NCI-H1048 (cell line): Measurements from ENCODE around the gene PPARG.

Source experiments
- DNase-seq: peaks from one replicate; lab custom pipeline; 2025; lab: John Stamatoyannopoulos, UW

Gene PPARG

DNA sequence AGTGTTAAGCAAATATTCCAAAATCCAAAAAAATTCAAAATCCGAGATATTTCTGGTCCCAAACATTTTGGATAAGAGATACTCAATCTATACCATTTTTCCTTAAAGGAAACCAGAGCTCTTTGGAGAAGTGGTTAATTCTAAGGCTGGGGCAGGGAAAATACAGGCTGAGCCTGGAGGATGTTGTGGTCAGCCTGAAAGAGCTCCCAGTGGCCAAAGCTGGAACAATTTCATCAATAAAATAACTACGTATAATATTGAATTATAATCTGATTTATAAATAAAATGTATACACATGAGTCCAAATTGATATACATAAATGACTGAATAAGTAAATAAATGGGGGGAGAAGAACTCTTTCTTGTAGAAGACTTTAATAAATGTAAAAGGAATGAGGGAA, 24.6 kb downstream of the PPARG start:
- DNase-seq: no peak

GRCh38 chr3:12316253-12316652, 27.4 kb downstream of the PPARG start:
- DNase-seq: no peak

DNA sequence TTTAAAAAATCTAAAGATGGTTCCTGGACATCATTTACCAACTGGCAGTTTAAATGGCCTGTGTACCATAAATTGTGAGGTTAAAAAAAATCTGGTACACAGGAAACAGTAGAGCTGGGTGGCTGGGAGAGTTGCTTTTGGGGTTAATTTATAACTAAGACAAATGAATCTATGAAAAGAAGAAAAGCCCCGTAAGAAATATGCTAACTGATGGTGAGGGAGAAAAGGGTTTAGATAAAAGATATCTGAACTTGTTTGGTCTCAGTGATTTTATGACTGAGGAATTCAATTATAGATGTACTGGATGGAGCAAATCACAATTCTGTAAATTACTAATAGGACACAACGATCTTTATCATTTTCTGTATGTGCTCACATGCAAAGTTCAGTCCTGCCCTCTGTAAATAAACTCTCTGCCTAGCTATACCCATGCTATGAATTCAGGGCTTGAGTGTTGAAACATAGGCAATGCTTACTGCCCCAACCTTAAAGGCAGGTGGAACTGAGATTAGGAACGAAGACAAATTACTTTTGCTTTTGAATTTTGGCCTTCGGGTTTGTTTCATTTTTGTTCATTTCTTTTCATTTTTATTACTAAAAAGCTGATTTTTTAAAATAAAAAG, 28.0 kb downstream of the PPARG start:
- DNase-seq: no peak

- DNase-seq: no peak
These were observed 29.0 kb downstream of the PPARG start for GRCh38 chr3:12317914-12318313.

DNA sequence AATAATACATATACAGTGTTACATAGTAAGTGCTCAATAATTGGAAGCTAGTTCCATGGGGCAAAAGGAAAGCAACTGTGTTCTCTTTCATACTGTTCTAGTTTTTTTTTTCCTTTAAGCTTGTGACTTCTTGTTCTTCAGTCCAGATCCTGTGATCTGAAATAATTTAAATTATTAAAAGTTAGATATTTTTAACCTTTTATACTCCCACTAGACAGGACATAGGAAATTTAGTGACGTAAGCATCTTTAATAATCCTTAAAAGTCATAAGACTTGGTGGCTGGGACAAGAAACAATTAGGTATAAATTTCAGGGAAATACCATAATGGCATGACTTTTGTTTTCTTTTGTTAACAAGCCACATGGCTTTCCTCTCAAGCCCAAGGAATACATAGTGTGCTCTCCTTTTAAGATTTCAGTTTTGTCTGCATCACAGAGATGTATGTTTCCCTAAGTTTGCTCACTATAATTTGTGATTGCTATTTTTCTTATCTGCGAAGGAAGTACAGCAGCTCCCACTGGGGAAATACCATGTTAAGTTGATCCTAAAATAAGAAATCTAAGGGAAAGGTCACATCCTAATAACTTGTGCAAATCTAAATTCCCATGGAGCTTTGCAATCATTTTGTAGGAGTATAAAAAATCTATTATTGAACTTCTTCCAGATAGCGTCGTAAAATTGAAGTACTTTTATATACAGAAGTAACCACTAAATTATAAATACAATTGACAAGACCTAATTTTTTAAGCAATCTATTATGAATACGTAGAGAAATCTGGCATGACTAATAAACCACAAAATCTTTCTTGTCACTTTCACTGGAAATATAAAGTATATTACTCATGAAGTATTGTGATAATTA, 30.1 kb downstream of the PPARG start:
- no peak for DNase-seq

GRCh38 chr3:12321015-12321414, 32.1 kb downstream of the PPARG start:
- no peak for DNase-seq

GRCh38 chr3:12323237-12323636, 34.4 kb downstream of the PPARG start:
- no peak for DNase-seq

DNA sequence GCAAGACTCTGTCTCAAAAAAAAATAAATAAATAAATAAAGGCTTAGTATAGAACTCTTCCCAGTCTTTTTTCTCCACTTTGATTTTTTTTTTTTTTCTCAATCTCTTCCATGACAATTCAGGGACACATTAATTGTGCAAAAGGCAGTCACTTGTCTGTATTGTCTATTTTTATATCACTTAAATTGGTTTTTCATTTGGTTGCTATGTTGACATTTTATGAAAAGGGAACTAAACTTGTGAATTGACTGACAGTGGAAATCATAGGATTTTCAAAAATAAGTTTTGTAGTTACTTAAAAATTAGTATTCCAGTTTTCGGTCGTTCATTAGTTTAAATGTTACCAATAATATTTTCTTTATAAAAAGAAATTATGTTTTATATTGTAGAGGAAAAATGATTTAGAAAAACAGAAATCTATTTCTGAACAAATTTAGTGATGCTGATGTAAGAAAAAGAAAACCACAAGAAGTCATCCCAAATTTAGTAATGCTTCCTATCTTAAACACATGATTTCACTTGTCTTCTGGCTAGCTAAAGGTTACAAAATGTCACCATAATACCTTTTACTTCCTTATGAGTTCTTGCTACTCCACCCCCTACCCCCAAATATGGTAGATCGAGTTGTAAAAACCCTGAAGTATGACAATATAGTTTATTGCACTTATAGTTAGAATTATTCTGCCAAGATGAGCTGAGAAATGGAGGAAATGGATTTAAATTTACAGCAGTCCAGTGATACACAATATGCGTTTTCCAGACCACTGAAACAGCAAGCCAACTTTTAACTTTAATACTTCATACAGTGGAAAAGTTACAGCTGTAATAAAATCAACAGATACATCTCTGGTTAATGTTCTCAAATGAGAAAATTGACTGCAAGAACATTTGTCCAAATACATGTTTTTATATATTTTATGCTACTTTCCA, 37.0 kb downstream of the PPARG start:
- DNase-seq: no peak

DNA sequence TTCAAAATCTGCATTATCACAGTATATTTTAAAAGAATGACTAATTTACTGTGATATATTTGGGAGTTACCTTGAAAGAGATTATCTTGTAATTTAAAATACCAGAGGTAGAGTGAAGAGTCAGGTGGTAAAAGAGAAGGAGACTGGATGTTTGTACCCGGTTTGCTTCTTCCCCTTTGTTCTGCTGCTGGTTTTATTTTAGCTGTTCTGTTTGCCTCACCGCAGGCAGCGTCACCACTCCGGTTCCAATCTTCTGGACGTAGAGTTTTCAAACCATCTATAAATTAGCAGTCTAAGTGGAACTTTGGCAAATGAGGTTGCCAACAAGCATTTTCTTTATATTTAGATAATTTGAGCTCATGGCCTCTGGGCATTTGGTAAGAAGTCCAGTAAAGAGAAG, 38.2 kb downstream of the PPARG start:
- no peak for DNase-seq

DNA sequence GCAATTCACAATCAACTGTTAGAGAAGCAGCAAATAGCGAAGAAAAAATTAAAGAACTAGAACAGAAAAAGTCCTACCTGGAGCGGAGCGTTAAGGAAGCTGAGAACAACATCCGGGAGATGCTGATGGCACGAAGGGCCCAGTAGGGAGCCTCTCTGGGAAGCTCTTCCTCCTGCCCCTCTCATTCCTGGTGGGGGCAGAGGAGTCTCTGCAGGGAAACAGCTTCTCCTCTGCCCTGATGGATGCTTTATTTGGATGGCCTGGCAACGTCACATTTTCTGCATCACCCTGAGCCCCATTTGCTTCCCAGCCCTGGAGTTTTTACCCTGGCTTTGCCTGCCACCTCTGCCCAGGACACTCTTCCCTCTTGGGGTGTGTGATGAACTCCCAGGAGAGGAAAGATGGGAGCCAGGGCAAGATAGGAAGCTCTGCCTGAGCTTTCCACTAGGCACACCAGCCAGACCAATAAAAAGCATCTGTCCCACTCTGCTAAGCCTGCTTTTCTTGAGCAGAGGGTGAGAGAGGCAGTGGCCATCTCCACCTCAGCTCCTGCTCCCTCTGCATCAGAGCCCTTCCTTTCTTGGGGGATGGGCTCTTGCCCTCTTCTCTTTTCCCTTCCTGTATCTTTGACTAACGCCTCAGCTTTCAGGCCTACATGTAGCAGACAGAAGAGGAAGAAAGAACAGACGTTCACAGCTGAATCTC, 39.4 kb downstream of the PPARG start:
- no peak for DNase-seq

DNA sequence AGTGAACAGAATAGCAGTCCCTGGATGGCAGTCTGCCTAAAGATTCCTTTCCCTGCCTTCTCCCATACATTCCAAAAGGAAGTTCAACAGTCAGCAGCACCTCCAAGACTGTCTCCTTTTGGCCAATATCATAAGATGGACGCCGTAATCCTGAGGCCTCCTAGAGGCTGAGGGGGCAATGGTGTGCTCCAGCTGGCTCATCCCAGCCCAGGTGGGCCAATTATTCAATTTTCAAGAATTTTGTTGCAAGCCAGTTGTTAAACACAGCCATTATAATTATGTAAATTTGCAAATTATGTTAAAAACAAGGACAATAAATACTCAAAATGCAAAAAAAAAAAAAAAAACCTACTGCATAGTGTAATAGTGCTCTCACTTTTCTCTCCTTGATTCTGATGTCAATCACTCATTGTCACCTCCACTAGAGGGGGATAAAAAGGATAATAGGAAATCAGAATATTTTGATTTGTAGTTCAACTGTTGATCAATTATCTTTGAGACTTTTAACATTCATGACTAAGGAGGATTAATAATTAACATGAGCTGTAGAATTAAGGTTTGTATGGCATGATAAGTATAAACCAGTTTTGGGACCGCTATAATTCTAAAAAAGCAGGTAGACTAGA, 40.1 kb downstream of the PPARG start:
- DNase-seq: no peak

DNA sequence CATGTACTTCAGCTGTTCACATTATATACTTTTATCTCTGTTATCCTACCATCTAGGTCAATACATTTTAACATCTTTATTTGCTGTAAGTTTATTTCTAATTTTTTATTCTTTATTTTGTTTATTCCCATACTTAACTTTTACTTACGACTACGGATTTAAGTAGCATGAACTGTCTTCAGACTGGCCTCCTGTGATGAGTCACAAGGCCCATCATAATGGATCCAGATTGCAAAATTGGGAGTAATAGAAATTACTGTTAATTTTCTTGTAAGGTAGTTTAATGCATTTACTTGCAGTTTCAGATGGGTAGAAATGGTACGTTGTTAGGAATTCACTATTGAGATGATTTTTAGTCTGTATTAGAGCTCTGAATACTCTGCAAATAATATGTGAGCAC, 45.9 kb downstream of the PPARG start:
- no peak for DNase-seq

DNA sequence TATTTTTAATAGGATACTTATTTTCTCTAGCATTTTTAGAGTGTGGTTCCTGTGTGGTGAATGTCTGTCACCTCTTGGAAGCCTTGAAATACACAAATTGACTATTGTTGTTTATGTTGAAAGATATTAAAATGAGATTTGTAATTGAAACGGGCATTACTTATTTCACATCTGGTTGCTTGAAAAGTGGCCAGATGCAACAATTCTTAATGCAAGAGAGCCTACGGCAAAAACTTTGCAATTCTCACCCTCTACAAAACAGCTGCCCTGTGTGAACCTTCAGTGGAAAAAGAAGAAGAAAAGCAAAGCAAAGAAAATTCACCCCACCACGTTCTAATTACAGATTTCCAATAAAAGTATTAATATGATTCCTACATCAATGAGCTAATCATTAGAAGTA, 46.6 kb downstream of the PPARG start:
- DNase-seq: no peak

GRCh38 chr3:12336099-12336498, 47.2 kb downstream of the PPARG start:
- no peak for DNase-seq

DNA sequence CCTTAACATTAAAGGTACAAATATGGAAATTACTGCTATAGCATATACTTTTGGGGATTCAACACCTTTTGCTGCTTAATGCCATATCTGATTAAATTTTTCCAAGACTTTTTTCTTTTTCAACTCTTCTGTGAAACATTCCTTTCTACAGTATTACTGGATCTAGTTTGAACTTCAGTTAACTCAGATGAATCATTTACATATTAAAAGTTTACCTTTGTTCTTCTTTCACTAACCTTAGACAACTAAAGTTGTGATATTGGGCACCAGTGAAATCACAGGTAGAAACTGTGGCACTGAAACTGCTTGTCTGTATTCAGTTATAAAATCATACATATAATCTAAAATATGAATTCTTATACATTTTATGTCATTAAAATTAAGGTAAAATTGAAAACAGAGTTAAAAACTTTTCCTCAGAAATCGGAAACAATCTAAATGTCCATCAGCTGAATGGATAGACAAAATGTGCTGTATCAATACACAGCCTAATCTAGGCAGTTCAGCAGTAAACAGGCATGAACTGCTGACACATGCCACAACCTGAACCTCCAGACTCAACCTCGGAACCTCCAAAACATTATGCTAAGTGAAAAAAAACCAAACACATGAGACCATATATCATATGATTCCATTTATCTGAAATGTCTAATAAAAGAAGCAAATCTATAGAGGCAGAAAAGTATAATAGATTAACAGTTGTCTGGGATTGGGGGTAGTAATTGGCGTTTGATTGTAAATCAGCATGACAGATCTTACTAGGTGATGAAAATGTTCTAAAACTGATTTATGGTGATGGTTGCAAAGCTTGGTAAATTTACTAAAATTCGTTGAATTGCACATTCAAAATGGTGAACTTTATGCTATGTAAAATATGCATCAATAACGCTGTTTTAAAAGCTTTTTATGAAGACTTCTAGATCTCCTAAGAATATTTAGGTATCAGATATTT, 50.0 kb downstream of the PPARG start:
- no peak for DNase-seq

GRCh38 chr3:12339701-12340480, 51.0 kb downstream of the PPARG start:
- no peak for DNase-seq

GRCh38 chr3:12340506-12340905, 51.6 kb downstream of the PPARG start:
- DNase-seq: no peak

DNA sequence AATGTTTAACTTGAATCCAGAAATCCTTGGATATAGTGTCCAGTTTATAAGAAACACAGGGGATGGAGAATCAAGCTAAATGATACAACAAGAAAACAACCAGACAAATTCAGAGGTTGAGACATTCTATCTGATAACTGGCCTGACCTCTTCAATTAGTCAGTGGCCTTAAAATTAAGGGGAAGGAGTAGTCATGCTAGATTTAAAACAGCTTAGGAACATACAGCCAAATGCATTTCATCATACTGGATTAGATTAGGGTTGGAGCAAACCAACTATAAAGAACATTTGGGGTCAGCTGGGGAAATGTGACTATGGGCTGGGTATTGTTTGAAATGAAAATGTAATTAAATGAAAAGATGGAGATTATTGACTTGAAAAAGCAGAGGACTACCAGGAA, 53.3 kb downstream of the PPARG start:
- DNase-seq: no peak

GRCh38 chr3:12343047-12343501, 54.2 kb downstream of the PPARG start:
- DNase-seq: no peak
